HG03439 (cell line): ENCODE measurements around the gene PDE9A.

Experiments
- ATAC-seq: cut with Tn5 transposase; IDR thresholded peaks from one replicate; pipeline ENCODE4 v1.9.1; 2021; ENCODE audit warnings: mild to moderate bottlenecking, moderate library complexity; ENCODE audit not compliant: unreplicated experiment

PDE9A gene

DNA sequence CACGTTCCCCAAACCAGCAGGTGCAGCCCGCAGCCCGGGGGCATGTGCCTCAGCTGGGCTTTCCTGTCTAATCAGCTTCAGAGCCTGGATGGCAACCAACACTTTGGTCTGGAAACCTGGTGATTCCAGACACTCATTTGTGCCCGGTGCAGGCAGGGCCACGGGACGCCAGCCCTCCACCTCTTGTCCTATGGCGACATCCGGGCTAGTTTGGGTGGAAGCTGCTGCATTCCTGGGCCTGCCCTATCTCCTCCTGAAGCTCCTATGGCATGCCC lies 114.1 kb downstream of the PDE9A start:
- no peak for ATAC-seq

DNA sequence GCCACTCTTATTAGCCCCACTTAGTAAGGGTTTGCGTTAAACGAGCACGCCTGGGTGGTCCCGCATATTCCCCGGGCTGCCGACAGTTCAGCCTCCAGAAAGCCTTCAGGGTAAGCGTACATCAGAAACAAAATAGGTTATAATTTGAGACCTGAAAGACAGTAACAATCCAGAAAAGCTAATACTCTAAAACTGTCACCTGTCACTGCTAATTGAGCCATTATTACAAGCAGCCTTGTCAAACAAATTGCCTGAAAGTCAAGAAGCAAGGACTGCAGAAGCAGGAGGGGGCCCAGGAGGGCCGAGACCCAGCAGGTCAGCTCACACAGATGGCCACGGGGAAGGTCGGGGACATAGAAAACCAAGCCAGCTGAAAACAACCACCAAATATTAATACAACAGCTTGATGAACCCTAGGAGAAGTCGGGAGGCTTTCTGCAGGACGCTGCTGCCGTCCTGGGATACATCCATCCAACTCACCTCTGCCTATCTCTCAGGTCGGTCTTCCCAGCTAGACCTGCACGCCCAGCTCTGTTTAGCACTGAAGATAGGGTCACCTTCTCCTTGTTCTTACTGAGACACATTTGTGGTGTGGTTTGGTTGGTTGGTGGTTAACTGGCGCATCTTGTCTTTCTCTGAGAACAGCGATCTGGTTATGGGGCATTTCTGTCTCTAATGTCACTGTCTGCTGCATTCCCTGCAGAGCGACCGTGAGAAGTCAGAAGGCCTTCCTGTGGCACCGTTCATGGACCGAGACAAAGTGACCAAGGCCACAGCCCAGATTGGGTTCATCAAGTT lies 115.1 kb downstream of the PDE9A start:
- no peak for ATAC-seq

DNA sequence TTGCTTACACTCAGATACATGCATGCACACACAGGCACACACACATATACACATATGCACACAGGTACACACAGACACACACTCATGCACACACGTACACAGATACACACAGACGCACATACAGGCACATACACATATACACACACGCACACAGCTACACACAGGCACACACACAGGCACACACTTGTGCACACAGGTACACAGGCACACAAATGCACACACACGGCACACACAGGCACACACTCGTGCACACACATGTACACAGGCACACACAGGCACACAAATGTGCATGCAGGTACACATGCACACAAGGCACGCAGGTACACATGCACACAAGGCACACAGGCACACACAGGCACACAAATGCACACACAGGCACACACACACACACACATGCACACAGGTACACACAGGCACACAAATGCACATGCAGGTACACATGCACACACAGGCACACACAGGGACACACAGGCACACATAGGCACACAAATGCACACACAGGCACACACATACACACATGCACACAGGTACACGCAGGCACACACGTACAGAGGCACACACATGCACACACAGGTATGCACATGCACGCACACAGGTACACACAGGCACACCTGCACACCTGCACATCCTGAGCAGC lies 115.9 kb downstream of the PDE9A start:
- no peak for ATAC-seq

DNA sequence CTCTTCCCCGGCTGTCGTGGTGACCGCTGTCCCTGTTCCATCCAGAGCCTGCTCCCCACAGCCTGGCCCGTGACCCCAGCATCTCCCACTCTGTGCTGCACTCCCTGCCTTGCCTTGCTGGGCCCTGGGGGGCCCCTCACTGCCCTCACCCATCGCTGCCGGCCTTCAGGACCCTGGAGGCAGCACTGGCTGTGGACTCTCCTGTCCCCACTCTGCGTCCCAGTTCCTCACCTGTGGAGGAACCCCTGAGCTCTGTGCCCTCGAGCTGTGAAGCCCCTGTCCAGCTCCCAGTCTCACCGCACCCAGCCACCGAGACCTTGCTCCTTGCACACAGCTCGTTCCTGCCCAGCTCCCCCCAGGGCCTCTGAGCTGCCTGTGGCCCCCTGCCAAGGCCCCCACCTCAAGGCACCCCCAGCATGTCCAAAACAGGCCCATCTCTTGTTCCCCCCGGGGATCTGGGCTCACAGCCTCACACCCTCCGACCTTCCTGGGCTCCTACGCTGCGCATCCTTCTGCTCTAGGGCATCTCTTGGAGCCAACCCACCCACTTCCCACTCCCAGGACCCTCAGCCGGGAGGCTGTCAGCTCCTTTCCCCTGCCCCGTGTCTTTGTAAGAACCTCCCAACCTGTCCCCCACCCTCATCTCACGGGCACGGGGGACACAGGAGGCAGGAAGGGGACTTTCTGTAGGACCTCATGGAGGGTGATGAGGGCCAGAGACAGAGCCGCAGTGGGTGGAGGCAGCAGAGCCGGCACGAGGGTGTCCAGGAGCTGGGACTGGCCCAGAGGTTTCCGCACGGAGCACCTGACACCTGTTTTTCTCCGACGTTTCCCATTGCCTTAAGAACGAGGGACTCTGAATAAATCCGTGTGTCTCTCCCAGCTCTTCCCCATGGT lies 116.6 kb downstream of the PDE9A start:
- ATAC-seq: no peak

DNA sequence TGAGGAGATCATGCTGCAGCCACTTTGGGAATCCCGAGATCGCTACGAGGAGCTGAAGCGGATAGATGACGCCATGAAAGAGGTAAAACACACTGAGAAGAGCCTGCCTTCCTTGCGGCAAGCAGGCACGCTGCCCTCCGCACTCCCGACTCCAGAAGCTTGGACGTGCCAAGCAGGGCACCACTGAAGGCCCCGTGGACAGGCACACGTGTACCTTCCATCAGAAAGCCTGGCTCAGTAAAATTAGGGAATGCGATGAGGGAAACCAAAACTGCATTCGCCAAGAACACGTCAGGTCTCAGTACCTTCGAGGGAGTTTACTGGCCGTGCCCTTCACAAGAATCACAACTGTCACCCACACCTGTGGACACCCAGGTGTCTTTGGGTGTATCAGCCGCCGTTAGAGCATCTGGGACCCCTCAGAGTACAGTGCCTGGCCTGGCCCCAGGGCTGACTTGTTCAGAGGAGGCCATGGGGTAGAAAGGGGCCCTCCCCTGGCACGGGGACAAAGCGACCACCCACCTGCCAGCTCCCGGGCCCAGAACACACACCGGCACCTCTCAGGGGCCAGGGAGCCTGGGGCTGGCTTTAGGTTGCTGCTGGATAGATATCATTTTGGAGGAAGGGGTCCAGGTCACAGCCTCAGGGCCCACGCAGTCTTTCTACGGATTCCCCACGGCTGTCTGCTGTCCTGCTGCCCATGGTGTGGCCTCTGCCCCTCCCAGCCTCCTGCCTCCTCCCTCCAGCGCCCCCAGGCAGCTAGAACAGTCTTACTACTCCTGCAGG lies 117.5 kb downstream of the PDE9A start:
- ATAC-seq: no peak

DNA sequence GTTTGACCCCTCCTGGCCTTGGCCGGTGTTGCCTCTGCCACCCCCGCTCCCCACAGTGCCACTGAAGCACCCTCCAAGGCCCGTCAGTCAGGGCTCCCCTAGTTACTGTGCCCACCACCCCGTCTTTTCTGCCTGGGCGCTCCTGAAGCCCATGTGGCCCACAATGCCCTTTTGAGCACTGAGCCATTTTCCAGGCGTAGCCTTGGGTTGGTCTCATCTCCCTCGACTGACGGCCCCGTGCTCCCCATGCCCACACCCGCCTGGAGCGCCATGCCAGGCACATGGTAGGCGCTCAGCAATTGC lies 118.0 kb downstream of the PDE9A start:
- no peak for ATAC-seq

DNA sequence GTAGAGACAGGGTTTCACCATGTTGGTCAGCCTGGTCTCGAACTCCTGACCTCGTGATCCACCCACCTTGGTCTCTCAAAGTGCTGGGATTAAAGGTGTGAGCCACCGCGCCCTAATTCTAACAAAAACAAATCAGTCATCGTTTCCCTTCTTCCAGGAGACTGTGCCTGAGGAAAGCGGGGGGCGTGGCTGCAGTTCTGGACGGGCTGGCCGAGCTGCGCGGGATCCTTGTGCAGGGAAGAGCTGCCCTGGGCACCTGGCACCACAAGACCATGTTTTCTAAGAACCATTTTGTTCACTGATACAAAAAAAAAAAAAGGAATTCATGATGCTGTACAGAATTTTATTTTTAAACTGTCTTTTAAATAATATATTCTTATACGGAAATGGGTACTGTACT lies 121.7 kb downstream of the PDE9A start:
- ATAC-seq: no peak

DNA sequence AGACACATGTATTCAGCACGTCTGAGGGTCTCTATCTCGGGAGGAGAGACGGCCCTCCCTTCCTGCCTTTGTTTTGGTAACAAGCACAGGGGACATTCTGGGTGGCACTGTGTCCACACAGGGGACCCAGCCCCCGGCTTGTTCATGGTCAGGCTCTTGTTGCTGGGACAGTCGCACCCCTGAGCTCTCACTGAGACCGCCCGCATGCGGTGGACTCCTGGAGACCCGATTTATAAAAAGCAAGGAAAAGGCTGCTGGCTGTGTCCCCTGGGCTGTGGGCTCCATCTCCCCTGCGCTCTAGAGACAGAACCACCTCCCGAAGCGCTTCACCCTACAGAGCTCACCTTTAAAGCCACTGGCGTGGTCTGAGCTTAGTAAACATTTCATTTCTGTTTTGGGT lies 122.5 kb downstream of the PDE9A start:
- ATAC-seq: no peak

DNA sequence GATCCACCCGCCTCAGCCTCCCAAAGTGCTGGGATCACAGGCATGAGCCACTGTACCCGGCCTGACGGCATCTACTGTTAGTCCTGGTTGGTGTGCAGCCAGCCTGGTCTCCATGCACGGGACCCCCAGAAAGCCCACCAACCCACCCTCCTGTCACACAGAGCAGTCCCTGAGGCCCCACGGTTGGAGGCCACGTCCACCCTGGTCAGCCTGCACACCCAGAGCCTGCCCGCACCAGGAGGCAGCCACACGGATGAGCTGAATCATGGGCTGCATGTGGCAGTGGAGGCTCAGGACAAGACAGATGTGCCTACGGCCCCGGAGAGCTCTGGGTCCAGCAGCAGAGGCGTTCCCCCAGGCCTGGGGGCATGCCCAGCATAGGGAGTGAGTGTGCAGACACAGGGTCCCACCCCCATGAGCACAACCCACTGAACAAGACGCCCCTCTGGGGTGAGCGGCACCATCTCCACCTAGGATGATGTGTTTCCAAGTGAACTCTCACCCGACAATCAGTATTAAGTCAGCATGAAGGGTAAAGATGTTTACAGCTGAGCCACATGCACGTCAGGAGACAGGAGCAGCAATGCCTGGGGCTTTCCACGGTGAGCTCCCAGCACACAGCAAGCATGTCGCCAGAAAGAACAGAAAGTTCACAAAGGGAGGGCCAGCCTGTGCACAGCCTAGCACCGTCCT lies 123.8 kb downstream of the PDE9A start:
- ATAC-seq: no peak

DNA sequence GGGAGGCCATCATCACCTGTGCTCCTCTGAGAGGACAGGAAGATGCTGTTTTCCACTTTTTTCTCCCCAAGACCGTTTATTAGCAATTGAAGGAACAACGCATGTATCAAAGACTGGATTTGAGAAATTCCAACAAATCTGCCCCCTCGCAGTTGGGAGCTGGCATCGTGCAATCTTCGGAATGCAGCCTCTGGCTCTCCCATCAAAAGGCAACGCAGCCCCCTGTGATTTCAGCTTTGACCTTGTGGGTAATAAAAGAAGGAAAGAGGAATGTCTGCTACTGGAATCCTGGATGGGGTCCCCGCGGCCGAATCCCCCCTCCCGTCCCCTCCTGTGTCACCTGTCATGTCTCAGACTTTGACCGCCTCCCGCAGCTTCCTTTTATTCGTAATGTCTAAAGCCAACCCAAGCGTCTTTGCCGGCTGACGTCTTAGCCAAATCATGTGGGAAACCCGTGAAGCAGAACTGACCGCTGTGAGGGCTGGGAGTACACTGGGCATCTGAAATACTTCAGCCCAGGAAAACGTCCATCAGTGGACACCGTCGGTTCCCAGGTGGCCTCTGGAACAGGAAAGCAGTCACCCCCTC lies 124.4 kb downstream of the PDE9A start:
- ATAC-seq: no peak

DNA sequence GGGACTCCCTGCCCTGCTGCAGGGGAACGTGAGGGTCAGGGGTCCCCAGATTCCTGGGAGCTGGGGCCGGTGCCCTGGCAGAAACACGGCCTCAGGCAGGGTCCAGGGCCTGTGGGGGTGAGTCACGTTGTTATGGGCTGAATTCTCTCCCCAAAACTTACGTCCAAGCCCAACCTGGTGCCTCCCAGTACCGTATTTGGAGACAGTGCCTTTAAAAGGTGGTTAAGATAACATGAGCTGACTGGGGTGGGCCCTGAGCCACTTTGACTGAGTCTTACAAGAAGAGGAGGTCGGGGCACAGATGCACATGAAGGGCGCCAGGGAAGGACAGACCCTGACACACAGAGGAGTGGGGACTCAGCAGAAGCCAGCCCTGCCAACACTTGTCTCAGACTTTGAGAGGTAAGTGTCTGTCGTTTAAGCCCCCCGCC lies 126.0 kb downstream of the PDE9A start:
- no peak for ATAC-seq

DNA sequence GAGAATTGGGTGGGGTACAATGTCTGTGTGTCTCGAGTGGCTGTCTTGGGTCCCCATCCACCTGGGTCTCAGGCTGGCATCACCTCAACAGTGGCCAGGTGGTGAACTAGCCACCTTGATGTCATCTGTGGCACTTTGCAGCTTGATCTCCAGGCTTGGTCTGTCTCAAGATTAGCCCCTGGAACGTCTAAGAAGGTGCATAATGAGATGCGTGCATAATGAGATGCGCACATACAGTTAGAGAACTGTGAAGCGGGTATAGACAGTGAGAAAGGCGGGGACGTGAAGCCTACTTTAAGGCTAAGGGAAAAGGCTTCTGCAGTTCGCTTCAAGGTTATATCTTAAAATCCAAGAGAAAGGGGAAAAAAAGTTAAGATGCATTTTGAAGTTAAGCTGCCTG lies 127.2 kb downstream of the PDE9A start:
- ATAC-seq: no peak

DNA sequence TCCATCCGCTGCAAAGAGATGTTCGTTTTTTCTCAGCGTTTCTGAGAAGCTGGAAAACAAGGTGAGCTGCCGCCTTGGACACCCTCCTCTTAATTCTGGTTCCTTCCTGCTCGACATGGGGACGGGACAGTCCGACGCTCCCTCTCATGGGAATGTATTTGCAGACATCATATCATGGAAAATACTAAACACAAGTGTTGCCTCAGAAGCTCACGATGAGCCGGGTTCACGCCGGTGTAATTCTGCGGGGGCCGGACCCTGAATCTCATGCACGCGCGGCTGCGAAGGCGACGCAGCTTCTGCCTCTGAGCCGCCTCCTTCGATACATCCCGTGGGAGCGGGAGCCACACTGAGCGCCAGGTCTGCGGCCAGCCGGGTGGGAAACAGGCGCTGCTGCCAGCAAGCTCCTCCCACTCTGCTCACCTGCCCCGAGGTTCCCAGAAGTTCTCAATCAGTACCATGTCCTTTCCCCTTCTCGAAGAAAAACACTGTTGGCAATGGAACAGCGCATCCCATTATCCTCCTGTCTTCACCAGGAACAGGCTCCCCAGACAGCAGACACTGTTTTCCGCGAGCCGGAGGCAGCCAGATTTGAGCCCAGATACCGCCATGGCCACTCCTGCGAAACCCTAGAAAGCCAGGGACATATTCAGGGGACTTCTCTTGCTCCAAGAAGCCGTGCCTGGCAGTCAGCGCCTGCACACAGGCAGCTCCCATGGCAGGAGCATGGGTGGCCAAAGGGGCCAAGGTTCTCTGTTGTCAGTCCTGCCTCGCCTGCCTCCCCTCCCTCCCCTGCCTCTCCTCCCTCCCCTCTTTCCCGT lies 127.9 kb downstream of the PDE9A start:
- ATAC-seq: no peak

DNA sequence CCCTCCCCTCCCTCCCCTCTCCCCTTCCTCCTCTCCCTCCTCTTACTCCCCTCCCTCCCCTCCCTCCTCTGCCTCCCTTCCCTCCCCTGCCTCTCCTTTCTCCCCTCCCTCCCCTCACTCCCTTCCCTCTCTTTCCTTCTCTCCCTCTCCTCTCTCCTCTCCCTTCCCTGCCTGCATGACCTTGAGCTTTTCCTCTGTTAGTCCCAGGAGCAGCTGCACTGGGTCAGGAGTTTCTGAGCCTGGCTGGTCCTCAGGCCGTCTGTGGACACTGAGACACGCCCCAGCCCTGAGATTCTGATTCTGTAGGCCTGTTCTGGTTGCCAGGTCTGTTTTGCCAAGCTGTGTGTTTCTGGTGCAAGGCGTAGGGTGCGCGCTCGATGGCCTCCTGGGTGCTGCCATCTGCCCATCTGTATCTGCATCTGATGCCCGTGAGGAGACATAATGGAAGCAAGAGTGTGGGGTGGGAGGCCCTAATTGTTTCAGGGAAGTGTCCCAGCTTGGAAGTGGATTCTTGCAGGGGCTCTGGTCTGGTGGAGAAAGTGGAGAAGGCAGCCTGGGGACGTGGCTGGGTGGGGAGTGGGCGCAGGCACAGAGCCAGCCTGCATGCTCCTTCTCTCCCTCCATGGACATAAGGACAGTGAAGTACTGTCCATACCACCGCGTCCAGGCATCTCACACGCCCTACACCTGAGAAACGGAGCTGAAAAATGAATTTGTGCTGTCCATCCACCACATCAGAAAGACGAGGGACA lies 128.7 kb downstream of the PDE9A start:
- no peak for ATAC-seq

DNA sequence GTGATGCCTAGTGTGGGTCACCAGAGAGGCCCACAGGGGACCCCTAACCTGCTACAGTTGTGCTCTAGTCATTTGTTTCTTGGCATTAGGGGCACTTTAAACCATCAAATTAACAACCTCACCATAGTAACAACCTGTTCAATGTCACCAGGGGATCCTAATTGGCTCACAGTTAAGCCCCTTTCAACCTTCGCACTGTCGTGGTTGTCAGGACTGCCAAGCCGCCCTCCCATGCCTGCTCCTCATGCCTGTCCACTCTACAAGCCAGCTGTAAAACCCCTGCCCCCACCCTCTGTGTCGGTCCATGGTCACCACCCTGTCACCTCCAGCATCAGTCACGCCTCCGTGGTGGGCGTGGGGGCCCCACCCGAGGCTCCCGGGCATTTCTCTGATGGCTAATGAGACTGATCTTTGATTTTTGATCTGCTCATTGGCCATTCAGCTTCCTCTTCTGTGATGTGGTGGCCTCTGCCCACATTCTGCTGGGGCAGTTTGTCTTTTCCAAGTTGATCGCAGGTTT lies 129.4 kb downstream of the PDE9A start:
- ATAC-seq: no peak

DNA sequence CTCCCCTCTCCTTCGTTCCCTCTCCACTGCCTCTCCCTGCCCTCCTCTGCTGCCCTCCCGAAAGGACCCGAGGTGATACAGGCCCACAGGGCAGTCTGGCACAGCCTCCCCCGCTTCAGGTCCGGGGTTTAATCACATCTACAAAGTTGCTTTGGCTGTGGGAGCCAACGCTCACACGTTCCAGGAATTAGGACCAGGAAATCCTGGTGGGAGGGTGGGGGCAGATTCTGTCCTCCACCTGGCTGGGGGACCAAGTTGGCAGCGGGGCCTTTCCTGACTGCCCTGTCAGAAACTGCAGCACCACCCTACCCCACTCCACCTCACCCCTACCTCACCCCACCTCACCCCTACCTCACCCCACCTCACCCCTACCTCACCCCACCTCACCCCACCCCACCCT lies 130.9 kb downstream of the PDE9A start:
- ATAC-seq: no peak

DNA sequence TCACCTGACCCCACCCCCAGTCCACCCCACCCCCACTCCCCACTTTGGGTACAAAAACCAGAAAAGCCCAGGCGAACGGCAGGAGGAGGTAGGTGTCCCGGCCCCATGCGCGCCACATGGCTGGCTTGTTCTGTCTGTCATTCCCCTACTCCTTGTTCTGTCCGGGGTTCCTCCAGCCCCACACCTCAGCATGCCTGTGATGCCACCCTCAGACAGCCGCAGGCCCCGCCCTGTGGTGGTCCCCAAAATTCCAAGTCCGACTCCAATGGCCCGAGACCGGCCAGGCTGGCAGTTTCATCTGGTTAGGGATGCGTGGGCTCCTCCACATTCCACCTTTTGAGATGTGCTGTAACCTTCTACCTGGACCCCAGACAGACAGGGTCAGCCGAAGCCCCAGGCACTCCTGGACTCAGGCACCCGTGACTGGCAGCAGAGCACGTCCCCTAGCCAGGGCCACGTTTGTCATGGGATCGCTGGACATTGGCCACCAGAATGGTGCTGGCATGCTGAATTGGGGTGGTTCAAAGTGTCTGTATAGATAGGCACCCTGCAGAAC lies 131.6 kb downstream of the PDE9A start:
- ATAC-seq: no peak
